GM21717 (cell line): ENCODE measurements around the gene RMND5A.
"Not testable (repeated sequence)": the region's sequence is repeated elsewhere in the genome, so short reads cannot be mapped to it uniquely, and the experiment has no call there.

ENCODE experiments used
- ATAC-seq: cut with Tn5 transposase; IDR thresholded peaks from one replicate; pipeline ENCODE4 v1.9.1; 2021; ENCODE audit warnings: mild to moderate bottlenecking, moderate library complexity; ENCODE audit not compliant: unreplicated experiment

RMND5A gene

DNA sequence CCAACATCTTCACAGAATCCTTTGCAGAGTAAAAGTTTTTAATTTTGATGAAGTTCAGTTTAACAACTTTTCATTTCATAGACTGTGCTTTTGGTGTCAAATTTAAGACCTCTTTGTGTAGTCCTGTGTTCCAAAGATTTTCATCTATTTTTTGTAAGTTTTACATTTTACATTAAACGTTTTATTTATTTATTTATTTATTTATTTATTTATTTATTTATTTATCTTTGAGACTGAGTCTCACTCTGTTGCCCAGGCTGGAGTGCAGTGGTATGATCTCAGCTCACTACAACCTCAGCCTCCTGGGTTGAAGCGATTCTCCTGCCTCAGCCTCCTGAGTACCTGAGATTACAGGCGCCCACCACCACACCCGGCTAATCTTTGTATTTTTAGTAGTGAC is 12.0 kb upstream of the RMND5A start:
- ATAC-seq, result not testable (repeated sequence)

DNA sequence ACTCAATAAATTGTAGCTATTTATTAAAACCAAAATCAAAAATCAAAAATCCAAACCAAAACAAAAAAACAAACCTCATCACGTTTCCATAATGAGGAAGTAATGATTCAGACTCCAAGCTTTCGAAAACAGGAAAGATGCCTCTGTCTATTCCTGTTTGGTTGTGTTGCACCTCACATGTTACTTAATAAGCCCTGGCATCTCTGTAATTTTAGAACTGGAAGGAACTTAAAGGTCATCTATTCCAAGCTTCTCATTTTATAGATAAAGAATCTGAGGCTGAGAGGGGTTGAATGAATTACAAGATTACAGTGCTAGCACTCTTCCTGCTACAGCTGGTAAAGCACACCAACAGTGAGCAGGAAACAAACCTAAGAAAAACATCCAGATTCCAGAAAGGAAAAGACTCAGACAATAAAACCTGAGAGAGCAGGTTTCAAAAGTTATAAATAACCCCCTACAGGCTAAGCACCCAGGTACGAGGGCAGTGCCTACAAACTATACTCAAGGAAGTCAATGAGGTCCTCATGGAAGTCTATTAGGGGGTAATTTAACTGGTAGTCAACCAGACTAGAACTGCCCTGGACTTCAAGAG is 5.4 kb upstream of the RMND5A start:
- ATAC-seq, result not testable (repeated sequence)

DNA sequence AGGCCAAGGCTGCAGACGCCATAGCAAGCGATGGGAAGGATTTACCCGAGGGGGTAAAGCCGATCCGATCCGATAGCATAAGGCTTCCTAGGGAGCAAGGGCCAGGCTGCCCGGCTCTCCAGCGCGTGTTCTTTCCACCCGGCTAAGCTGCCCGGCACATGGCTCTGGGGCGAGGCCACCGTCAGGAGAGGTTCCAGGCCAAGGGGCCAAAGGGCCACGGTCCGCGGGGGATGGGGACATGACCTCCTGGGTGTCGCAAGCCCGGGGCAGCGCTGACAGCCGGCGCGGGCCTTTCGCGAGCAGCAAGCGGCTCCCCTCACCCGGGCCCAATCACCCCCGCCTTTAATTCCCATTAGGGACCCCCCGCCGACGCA is 841 bp upstream of the RMND5A start:
- ATAC-seq, result not testable (repeated sequence)

DNA sequence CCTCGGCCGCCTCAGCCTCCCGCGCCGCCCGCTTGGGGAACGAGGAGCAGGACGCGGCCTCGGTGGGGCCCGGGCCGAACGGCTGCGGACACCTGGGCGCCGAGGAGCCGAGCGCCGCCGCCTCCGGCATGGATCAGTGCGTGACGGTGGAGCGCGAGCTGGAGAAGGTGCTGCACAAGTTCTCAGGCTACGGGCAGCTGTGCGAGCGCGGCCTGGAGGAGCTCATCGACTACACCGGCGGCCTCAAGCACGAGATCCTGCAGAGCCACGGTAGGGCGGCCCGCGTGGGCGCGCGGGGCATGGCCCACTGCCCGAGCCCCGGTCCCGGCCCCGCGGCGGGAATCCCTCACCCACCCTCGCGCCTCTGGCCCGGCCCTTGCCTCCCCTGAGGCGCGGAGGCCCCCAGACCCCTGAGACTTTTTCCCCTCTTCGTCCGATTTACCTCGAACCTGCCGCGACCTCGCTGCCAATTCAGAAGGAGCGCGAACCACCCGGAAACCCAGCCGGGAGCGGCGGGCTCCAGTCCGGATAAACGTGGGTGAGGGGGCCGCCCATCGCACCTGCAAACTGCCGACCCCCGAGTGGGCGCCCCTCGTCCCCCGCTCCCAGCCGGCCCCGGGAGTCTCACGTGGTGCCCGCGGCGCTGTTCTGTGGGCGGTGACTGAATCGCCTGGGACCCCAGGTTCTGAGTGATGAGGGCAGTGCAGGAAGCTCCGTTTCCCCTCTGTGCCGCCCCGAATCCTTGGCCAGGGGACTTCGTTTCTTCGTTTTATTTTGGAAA is 639 bp downstream of the RMND5A start:
- ATAC-seq, result peak; percentile 29

DNA sequence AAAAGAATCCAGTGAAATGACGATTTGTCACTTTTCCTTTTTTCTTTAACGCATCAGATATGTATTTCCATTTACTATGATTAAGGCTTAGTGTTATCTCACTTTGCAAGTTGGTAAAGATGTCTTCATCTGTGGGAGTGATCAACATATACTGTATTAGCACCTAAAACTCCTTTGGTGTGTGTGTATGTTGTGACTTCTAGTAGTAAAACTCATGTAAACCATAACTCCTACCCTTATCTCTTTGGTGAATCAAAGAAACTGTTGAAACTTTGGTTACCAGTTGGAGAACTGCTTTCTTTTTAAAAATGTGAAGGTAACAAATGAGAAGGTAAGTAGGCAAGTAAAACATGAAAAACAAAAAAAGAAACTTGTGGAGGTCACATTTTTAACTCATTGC is 5.6 kb downstream of the RMND5A start:
- ATAC-seq, result not testable (repeated sequence)

DNA sequence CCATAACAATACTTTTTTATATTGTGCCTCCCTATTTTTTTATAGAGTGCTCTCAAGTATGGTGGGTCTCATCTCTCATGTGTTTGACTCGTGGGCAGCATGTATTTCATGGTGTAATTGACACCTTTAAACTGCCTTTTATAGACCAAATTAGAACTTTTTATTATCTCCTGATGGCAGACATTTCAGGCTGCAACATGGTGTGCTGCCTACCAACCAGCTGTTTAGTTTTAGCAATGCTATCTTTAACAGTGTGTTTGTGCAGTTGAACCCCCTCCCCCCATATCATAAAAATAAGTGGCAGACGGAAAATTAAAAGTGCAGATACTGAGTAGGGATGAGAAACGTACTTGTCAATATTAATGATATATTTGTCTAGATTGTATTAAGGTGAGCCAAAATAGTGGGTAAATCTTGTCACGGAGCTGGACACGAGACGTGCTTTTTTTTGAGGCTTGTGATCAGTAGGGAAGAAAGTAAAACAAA is 12.0 kb downstream of the RMND5A start:
- ATAC-seq, result not testable (repeated sequence)

DNA sequence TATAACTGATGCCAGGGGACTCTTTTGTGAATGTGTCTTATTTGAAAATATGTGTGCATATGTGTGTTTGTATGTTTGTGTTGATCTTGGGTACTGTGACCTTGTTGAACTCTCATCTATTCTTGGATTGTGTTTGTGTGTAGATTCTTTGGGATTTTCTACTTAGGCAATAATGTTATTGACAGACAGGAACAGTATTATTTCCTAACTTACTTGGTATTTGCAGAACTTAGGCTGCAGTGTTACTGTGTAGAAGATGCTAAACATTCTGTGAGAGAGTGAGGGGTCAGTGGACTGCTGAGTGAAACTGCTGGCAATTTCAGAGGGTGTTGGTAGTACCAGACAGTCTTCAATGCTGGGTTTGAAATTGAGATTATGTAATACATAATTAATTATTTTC is 12.7 kb downstream of the RMND5A start:
- not testable (repeated sequence) for ATAC-seq

DNA sequence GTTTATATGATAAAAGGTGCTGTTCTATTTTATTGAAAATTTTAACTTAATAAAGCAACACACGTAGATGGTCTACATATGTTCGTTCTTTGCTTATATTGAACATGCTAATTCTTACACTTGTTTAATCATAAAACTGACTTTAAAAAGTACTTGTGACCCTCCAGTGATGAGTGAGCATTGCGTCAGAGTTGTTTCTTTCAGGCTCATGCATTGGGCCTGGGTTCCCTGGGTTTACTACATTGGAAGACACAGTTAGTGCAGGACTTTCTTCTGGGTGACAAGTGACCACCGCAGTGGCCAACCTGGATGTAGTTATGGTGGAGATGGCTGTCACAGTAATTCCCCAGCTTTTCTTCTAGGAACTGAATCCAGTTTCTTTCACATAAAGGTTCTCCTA is 13.4 kb downstream of the RMND5A start:
- not testable (repeated sequence) for ATAC-seq

DNA sequence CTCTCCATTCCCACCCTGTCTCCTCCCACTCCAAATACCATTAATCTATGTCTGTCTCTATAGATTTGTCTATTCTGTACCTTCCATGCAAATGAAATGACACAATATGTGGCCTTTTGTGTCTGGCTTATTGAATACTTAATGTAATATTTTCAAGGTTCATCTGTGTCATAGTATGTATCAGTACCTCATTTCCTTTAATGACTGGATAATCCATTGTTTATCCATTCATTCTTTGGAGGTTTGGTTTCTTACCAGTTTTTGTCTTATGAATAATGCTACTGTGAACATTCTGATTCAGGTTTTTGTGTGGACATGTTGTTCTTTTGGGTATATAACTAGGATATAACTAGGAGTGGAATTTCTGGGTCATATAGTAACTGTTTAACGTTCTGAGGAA is 14.8 kb downstream of the RMND5A start:
- ATAC-seq, result not testable (repeated sequence)

DNA sequence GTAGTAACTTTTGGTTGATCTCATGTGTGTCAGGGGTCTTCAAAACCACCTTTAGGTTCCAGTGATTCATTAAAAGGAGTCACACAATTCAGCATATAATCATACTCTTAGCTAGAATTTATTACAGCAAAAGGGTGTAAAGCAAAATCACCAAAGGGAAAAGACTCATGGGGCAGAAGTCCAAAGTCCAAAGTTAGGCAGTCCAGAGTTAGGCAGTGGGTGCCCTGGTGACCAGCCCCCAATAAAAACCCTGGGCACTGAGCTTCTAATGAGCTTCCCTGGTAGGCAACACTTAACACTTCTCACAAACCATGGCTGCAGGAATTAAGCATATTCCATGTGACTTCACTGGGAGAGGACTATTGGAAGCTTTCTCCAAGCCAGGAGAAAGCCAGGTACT is 19.4 kb downstream of the RMND5A start:
- ATAC-seq, result not testable (repeated sequence)

DNA sequence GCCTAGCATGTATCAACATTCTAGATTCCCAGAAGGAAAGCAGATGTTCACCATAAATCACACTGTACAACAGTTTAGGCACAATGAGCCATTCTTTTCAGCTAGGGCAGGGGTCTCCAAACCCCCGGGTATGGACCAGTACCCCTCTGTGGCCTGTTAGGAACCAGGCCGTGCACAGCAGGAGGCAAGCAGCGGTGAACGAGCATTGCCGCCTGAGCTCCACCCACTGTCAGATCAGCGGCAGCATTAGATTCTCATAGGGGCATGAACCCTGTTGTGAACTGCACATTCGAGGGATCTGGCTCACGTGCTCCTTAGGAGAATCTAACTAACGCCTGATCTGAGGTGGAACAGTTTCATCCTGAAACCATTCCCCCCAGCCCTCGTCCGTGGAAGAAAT is 19.8 kb downstream of the RMND5A start:
- ATAC-seq, result not testable (repeated sequence)

DNA sequence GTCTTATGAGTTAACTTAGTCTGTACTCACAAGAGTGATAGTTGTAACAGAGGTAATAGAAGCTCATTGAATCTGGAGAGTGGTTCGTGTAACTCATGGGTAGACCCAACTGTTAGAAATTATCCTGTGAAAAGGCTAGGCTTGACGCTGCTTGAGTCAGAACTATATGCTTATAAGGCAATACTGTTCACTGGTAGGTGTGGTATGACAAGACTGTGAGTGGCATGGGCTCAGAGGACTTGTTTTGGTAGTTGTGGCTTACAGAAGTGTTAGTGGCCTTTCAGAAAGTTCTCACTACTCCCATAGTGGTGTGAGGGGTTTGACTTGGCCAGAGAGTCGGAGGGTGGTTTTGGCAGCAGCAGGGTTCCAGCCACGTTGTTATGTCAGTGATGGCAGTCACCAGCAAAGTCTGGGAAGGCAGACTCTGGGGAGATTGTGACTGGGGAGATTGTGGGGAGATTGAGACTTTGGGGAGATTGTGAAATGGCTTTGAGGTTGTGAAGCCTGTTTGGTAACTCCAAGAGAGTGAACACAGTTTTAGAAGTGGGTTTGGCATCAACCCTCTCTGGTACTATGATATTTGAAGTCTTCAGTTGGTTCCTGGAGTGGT is 21.9 kb downstream of the RMND5A start:
- not testable (repeated sequence) for ATAC-seq

DNA sequence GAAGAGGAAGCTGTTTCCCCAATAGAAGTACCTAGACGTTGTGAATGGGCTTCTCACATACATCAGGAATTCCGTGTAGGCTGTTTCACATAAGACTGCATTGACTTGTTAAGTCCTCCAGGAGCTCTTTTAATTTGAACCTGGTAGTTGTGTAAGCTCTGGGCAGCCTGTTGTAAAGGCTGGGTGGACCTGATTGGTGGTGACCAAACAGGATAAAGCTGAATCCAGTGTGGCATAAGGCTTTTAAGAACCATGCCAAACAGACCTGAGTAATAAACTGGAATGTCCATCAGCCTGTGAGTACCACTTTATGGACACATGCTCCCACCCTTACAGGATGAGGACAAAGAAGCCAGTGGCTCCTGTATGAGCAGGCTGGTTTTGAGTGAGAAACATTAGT is 24.1 kb downstream of the RMND5A start:
- ATAC-seq, result no peak

DNA sequence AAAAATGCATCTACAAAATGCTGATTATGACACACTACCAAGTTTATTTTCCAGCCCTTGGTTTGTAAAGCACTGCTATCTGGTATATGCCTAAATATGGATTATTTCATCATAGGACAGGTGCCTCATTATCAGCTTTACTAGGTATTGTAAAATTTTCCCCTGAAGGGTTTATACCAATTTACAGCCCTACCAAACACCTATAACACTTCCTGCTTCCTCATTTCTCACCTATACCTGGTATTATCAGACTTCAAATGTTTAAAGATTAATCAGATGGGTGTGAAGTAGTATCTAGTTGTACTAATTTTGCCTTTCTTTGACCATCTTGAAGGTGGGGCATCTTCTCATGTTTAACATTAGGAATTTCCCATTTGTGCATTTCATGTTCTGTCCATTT is 26.8 kb downstream of the RMND5A start:
- no peak for ATAC-seq

DNA sequence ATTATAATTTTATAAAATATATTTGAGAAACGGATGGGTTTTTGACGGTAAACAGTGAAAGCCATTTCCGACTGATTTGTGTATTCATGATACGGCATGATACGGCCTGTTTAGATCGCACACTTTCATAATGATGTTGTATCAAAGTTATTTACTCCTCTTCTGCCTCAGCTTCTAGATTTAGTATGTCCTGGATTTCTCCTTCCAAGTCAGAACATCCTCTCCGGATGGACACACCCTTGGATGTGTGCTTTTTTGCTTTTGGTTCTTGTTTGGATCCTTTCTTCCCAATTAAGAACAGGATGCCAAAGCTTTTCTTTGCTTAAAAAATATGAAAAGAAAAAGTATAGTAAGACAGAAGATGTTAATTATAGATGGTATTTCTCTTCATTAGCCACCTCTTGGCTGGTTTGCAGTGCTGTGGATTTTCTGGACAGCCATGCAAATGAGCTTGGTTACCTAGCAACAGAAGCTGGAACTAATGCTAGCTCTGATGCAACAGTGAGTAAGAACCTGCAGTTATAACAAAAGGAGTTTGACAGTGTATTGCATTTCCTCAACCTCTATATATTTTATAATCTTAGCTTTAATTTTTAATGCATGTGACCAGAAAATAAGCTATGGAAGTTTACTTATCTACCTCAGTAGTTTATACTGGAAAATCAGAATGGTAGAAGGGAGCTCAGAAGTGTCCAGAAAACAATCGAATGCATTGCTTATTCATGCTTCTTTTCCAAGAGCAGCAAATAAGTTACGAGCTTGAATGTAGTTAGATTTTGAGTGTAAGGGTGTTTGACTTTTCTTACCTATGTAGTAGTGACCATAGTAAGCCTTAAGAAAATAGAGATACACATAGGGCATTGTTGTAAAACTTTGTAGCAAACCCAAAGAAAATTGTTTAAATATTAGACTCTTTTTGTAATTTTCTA is 27.9 kb downstream of the RMND5A start:
- ATAC-seq, result no peak

DNA sequence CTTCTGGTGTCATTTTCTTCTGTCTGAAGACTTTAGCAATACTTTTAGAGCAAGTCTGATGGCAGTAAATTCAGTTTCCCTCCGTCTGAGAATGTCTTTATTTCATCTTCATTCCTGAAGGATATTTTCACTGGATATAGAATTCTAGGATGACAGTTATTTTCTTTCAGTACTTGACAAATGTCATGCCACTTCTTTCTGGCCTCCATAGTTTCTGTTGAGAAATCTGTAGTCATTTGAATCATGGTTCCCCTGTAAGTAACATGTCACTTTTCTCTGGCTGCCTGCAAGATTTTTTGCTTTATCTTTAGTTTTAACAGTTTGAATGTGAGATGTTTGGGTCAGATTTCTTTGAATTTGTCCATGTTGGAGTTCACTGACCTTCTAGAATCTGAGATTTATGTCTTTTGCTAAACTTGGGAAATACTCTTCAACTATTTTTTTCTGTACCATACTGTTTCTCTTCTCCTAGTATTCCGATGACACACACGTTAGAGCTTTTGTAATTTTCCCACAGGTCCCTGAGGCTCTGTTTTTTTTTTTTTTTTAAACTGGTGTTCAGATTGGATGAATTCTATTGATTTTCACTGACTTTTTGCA is 30.2 kb downstream of the RMND5A start:
- no peak for ATAC-seq

DNA sequence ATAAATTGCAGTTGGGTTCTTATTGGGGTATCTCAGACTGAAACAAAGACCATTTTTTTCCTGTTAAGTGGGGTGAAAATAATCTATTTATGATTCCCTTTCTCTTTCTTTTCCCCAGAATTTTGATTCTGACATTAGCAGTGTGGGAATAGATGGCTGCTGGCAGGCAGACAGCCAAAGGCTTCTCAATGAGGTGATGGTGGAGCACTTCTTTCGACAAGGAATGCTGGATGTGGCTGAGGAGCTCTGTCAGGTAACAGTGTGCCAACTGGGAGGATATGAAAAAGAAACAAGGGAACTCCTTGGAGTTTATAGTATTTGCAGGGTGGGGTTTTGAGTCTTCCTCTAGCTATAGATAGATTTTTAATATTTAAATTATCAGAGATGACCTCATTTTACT is 31.7 kb downstream of the RMND5A start:
- ATAC-seq, result no peak

DNA sequence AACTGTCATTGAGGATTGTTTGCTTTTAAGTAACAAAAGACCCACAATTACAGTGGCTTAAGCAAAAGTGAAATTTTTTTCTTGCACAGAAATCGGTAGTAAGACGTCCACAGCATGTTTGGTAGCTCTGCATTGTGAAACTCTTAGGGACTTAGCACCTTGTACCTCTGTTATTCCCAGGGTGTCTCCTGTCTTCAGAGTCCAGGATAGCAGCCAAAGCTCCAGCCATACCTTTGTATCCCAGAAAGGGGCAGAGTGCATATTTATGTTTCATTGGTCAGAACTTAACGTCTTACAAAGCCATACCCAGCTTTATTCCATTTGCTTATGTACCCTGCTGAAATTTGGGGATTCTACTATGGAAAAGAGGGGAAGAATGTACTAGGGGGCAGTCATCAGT is 32.8 kb downstream of the RMND5A start:
- ATAC-seq, result no peak

DNA sequence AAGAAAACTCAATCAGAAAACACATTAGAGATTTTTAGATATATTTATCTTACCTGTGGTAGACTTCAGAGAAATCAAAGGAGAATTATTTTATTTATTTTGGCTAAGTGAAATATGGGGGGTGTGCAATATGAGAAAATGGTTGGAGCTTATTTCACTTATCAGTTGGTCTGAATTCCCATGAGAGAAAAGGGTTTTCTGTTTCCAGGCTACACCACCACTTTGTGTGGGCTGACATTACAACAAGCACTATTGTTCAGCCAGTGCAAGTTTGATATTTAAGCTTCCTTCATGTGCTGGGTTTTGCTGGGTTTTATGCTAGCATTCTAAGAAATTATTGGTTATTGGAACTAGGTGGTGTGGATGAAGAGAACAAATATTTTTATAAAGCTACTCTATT is 33.5 kb downstream of the RMND5A start:
- no peak for ATAC-seq

DNA sequence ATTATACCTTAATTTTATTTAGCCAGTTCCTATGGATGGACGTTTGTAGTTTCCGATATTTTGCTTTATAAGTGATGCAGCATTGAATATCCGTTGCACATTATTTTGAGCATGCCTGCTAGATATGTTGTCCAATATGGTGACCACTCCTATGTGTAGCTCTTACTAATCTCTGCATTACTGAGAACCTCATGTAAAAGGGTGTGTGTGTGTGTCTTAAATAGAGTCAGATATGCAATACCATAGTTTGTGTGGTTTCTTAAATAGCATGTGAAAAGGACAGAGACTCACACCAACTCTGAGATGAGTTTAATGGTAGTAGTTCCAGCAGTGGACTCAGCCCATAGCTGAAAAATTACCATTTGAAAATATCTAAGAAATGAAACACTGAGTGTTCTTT is 38.3 kb downstream of the RMND5A start:
- no peak for ATAC-seq

DNA sequence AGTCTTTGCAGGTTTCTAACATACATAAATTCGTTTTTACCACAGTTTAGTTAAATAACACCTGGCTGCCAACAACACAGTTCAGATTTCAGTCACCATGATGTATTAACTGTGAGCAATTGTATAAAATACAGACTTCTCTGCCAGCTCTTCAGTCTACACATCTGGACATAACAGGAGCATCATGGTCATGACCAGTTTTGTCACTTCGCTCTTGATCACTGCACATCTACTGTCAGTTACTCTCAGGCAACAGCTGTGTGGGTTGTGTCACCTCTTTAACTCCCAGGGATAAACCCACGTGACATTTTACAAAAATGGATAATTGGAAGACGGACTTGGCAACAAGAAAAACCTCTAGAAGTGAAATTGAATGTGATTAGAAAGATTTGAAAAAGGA is 40.3 kb downstream of the RMND5A start:
- ATAC-seq, result no peak
